GM03348 (cell line): ENCODE measurements around the gene NUCB1.

Experiments used
- DNase-seq: peaks from one replicate; pipeline ENCODE4 v3.0.0; 2012; ENCODE audit warnings: low spot score

NUCB1 gene

DNA sequence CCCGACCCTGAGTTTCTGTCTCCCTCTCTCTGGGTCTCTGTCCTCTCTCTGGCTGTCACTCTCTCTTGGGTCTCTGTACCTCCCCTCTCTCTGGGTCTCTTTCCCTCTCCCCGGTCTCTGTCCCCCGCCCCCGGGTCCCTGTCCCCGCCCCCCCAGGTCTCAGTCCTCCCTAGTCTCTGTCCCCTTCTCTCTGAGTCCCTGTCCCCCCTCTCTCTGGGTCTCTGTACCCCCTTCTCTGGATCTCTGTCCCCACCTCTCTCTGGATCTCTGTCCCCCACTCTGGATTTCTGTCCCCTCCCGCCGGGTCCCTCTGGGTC lies 62.7 kb downstream of the NUCB1 start:
- no peak for DNase-seq

DNA sequence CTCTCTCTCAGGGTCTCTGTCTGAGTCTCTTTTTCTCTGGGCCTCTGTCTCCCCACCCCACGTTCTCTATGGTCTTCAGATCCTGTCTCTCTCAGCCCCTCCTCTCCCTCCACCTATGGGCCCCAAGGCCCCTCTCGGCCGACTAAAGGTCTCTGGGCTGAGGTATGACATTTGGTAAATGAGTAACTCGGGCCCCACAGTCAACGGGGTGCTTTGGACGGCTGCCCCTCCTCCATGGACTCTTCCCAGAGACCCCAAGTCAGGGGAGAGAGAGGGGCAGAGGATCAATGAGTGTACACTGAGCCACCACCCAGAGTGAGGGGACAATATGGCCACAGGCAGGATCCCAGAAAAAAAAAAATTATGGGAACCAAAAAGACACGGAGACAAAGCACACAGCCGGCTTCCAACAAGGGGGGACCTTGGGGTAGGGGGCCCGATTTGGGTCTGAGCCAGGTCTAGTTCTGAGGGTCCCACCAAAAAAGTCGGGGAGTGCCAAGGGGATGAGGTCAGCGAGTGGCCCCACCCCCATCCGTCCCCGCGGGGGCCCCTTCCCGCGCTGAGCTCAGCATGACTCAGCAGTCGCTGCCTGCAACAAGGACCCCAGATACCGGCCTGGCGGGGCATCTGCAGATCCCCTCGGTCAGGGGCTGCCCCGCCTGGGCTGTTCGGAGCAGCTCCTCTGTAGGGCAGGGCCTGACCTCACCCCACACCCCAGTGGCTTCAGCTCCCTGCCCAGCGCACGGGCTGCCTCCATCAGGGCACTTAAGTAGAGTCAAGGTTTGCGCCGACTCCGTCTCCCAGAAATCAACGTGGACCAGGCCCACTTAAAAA lies 63.5 kb downstream of the NUCB1 start:
- DNase-seq, result peak; percentile 83

DNA sequence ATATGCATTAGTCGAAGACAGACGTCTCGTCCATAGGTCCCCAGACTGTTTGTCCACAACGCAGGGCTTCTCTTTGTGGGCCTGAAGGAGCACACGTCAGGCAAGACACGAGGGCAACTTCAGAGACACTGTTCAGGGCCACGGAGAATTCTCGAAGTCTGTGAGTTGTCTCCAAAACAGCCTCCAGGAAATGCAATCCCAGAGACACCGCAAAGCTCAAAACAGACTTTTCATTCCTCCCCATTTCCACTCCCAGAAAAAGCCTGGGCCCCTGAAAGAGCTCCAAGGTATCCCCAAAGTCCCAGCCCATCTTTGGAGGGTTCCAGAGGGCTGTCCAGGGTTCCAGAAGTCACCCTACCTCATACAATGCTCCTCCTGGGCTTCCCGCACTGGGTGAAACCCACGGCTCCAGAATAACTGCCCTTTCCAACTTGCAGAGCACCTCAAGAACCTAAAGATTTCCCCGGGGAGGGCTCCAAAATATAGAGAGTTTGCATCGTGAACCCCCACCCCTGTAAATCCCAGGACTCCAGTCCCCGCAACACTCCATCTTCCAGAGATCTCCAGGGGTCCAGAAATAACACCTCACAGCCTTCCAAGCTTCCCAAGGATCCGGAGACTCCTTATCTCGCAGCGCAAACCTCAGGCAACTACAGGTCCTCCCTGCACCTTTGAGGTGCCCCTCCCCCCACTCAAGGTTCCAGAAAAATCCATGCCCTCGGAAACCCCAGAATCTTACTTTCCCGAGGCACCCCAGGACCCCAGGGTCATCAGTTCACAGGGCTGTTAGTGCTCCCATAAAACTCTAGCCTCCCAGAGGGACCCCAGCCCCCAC lies 64.3 kb downstream of the NUCB1 start:
- peak; percentile 60 for DNase-seq

DNA sequence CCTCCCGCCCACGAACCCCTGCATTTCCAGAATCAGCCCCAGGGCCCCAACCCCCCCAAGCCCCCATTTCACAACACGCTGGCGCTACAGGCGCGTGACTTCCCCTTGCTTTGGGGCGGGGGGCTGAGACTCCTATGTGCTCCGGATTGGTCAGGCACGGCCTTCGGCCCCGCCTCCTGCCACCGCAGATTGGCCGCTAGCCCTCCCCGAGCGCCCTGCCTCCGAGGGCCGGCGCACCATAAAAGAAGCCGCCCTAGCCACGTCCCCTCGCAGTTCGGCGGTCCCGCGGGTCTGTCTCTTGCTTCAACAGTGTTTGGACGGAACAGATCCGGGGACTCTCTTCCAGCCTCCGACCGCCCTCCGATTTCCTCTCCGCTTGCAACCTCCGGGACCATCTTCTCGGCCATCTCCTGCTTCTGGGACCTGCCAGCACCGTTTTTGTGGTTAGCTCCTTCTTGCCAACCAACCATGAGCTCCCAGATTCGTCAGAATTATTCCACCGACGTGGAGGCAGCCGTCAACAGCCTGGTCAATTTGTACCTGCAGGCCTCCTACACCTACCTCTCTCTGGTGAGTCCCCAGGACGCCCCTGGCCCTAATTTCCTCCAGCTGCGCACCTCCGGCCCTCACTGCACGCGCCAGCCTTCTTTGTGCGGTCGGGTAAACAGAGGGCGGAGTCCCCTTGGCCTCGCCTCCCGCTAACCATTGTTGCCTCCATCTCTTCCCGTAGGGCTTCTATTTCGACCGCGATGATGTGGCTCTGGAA lies 65.1 kb downstream of the NUCB1 start, which contains the start of gene FTL:
Gene FTL (plus strand): TSS at position 270 of the 766 bp plus-strand sequence. CDS start 199 bp downstream, at position 469.
- DNase-seq, result peak; percentile 98

DNA sequence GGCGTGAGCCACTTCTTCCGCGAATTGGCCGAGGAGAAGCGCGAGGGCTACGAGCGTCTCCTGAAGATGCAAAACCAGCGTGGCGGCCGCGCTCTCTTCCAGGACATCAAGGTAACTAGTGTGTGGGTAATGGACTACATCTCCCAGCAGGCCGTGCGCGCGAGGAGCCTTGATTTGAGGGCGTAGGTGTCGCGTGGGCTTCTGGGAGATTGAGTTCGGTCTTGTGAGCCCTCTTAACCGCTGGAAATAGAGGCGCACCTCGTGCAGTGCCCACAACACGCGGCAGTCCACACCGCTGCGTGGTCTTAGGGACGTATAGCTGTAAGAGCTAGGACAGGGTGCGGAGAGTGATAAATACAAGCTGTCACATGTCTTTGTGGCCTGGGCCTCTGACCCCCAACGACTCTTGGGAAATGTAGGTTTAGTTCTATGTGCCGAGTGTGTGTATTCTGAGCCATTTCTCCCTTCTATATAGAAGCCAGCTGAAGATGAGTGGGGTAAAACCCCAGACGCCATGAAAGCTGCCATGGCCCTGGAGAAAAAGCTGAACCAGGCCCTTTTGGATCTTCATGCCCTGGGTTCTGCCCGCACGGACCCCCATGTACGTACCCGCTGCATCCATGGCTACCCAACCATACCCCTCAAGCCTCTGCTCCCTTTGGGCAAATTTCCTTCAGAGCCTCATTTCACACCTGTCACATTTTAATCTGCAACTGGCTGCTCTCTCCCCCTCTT lies 65.9 kb downstream of the NUCB1 start:
- peak; percentile 65 for DNase-seq

DNA sequence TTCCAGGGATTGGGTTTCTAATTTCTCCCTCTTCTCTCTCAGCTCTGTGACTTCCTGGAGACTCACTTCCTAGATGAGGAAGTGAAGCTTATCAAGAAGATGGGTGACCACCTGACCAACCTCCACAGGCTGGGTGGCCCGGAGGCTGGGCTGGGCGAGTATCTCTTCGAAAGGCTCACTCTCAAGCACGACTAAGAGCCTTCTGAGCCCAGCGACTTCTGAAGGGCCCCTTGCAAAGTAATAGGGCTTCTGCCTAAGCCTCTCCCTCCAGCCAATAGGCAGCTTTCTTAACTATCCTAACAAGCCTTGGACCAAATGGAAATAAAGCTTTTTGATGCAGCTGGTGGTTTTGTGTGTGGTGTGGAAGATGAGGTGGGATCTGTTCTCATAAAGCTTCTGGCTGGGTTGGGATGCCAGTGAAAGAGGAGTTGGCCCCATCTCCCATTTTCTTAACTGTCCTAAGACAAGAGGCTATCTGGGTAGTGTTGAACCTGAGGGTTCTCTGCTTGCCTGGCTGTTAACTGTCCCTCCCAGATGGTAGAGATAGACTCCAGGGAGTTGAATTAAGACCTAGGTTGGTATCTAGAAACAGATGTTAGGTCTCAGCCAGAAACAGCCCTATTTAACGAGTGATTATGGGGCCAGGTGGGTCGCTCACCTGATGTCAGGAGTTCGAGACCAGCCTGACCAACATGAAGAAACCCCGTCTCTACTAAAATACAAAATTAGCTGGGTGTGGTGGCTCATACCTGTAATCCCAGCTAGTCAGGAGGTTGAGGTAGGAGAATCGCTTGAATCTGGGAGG lies 66.6 kb downstream of the NUCB1 start:
- DNase-seq, result no peak

DNA sequence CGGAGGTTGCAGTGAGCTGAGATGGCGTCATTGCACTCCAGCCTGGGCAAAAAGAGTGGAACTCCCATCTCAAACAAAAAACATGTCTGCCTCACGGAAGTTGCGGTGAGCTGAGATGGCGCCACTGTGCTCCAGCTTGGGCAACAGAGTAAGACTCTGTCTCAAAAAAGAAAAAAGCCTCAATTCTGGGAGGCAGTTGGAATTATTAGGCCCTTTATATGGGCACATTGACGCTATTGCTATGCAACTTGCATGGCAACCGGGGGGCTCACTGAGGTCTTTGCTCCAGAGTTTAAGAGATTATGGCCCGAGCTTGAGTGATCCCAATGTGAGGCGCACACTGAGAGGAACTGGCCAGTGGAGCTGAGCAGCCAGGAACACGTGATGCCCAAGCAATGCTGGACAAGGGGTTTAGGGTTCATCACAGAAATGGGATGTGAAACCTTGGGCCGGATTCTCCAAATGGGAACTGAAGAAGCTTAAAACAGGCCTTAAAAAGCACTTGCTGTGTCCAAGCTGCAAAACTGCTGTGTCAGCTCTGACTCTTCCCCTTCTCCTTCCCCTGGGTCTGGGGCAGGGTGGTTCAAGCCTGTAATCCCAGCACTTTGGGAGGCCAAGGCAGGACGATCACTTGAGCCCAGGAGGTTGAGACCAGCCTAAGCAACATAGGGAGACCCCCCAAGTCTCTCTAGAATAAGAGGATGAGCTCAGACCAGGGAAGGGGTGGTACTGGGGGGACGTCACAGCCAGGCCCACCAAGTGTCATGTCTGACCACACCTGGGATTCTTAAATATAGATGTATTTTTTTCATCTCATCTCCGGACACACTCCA lies 67.5 kb downstream of the NUCB1 start:
- DNase-seq, result no peak

DNA sequence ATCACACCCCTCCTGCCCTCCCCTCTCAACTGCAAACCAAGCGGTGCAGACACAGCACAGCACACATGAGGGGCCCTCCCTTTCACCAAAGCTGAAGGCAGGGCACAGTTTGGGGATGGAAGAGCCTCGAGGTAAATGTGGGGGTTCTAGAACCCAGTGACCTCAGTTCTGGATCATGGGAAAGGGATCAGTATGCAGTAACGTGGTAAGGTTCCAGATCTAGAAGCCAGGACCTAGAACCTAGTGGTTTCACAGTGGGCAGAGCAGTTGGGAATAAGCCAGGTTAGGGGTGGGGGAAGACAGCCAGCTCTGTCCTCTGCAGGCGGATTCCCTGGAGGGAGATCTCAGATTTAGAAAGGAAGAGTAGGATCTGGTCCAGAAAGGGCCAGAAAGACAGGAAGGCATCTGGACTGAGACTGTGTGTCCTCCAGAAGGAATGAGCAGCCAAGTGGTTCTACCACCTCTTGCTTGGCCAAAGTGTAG lies 68.1 kb downstream of the NUCB1 start:
- DNase-seq, result peak; percentile 38

DNA sequence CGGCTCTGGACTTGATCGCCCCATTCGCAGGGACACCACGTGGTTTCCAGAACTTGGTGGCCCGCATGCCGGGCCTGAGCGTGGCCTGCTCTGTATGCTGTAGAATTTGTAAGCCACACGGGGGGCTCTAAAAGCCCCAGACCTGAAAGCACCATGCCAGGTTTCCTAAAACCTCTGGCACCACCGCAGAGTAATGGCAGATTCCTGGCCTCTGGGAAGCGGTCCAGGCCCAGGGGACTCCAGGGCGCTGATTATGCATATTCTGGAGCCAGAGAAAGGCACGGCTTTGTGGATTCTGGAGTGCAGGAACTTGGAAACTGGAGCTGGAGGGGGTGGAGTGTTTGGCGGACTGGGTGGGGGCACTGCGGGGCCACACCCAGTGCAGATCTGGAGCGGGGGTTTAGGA lies 68.7 kb downstream of the NUCB1 start:
- no peak for DNase-seq

DNA sequence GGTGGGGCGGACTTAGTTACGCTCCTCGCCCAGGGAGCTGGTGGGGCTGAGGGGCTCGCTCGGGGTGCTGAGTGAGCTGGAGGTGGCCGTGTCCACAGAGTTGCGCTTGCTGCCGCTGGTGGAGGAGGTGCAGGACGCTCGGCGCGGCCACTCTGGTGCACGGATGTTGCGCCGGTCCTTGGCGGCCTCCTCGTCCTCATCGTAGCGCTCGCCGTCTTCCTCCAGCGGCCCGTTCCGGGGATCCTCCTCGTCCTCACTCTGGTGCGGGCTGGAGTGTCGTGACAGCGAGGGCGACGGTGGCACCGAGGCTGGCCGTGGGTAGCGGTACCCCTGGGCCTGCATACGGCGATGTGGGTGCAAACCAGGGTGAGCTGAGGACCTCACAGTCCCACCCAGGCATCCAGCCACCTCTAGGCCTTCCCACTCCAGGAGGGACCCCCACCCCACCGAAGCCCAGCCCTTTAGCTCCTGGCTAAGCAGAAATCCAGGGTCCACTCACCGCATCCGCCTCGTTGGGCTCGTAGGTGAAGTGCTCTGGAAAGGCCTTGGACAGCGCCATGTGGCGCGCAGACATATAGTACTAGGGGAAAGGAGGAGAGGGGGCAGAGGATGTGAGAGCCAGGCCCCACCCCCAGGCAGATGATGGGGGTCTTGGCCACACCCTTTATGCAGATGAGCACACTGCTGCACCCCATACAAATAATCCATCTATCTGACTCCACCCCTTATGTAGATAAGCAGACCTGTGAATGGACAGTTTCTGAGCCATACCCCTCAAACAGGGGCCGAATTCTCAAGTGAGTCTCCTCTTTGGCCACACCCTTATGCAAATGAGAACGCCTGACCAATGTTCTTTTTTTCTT lies 69.4 kb downstream of the NUCB1 start:
- DNase-seq, result no peak

DNA sequence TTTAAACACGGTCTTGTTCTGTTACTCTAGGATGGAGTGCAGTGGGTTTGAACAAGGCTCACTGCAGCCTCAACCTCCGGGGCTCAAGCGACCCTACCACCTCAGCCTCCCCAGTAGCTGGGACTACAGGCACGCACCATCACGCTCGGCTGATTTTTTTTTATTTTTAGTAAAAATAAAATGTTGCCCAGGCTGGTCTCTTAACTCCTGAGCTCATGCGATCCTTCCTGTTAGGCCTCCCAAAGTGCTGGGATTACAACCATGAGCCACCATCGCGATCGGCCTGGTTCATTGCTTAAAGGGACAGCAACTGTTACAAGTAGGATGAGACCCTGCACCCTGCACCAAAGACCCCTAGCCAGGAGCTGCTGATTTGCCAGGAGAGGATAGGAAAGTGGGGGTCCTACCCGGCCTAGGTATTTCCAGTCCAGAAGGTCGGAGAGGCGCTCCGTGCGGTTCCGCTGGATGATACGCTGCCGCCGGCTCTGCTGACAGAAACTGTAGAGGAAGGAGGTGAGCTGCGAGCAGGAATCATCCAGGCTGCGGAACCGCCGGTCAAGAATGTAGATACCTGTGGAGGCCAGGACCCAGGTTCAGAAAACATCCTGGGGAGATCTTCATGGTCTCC lies 70.1 kb downstream of the NUCB1 start:
- DNase-seq, result no peak

DNA sequence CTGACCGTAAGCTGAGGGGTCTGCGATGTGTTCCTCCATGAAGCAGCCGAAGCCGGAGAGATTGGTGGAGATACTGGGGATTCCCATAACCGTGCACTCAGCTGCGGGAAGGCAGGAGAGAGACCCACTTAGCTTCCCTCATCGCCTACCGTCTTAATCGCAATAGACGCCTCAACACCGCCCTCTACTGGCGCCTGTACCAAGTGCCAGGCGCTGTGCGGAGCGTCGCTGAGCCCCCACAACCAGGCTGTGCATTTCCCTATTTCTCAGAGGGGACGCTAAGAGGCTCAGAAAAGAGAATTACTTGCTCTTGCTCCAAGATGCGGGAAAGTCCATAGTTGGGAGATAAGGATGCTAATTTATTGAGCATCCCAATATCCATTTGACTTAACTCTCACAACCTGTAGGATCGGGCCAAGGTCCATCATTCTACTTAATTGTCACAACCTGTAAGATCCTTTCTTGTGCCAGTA lies 70.8 kb downstream of the NUCB1 start:
- DNase-seq, result peak; percentile 81
